Body of pancreas (tissue), 4 donors: ENCODE measurements around the gene PPP4R1.

ENCODE experiments used
- CTCF ChIP-seq, 7 experiments: fragments of 450-650 bp in 4 of 7; fragments of 200-600 bp in 3 of 7; sonication (generic) in 3 of 7; IDR thresholded peaks; one replicate each; pipeline ENCODE4 v1.5.1; 2016 to 2019; ENCODE audit warnings: antibody characterized with exemption in 7 of 7
- POLR2A ChIP-seq, 3 donors: fragments of 450-650 bp; IDR thresholded peaks; one replicate each; pipeline ENCODE4 v1.6.1; 2016; ENCODE audit warnings: antibody characterized with exemption in 3 of 3, mild to moderate bottlenecking in 2 of 3

GRCh38 chr18:9653390-9653789 lies 39.0 kb upstream of the PPP4R1 start:
- TF ChIP-seq CTCF (IDR thresholded peaks at IDR 0.05) (no peak), POLR2A (IDR thresholded peaks at IDR 0.05) (no peak)
